Measurements from ENCODE around the gene OPRL1.

- TF ChIP-seq, protein P1, sequence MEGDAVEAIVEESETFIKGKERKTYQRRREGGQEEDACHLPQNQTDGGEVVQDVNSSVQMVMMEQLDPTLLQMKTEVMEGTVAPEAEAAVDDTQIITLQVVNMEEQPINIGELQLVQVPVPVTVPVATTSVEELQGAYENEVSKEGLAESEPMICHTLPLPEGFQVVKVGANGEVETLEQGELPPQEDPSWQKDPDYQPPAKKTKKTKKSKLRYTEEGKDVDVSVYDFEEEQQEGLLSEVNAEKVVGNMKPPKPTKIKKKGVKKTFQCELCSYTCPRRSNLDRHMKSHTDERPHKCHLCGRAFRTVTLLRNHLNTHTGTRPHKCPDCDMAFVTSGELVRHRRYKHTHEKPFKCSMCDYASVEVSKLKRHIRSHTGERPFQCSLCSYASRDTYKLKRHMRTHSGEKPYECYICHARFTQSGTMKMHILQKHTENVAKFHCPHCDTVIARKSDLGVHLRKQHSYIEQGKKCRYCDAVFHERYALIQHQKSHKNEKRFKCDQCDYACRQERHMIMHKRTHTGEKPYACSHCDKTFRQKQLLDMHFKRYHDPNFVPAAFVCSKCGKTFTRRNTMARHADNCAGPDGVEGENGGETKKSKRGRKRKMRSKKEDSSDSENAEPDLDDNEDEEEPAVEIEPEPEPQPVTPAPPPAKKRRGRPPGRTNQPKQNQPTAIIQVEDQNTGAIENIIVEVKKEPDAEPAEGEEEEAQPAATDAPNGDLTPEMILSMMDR (IDR thresholded peaks at IDR 0.05): no peak
- TF ChIP-seq POLR2AphosphoS5 (IDR thresholded peaks at IDR 0.05) (no peak), POLR2A (IDR thresholded peaks at IDR 0.05) (no peak)
These were observed 62.7 kb downstream of the OPRL1 start for GRCh38 chr20:64142590-64142989.

All from breast epithelium (tissue), 3 donors.